ENCODE measurements around the gene PRPF39. TPM values are rescaled to one million over a fixed set of nuclear protein-coding genes. Genes with fewer than 3 reads are reported as not detected.

Gene PRPF39
- total and polyA plus RNA-seq, 10 of the 15 experiments (the other 5 are each of a cell fraction or from before 2014, with no cell fraction given), result 22.1 to 91.7 (median 36.9) TPM

DNA sequence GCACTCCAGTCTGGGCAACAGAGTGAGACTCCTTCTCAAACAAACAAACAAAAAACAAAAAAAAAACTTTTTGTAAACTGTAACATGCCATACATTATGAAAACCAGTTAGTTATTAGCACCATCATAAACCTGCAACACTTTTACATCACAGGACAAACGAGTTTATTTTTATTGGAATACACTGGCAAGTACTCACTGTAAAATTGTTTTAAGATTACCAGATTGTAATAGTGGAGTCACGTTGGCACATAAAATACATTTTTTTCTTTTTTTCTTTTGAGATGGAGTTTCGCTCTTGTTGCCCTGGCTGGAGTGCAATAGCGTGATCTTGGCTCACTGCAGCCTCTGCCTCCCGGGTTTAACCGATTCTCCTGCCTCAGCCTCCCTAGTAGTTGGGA is 34.7 kb downstream of the PRPF39 start:
- Histone ChIP-seq H3K27ac (ENCODE audit: control insufficient read depth, insufficient read depth) (no peak overlapping the region), H3K79me2 (ENCODE audit: control insufficient read depth, insufficient read depth, low read length) (no peaks in the 10 kb centered on the region), H3K27me3 (replicated peaks in 1 of 2; ENCODE audit: control insufficient read depth in 2 of 2, insufficient read depth in 2 of 2, low read length in 1 of 2) (no peaks in the 10 kb centered on the region), H3K4me3 (no peak overlapping the region), H3K4me2 (ENCODE audit: control insufficient read depth, insufficient read depth) (no peak overlapping the region), H3K4me1 (ENCODE audit: control insufficient read depth, insufficient read depth, low read length) (no peaks in the 10 kb centered on the region), H4K20me1 (ENCODE audit: control insufficient read depth, insufficient read depth) (no peaks in the 10 kb centered on the region), H2AFZ (ENCODE audit: control insufficient read depth, low read depth, low read length) (no peak overlapping the region), H3K36me3 (ENCODE audit: control insufficient read depth in 2 of 2, insufficient read depth in 2 of 2, low read length in 1 of 2) (peaks cover 0 to 39% of the 10 kb centered on the region in 2 experiments), H3K9ac (ENCODE audit: control insufficient read depth, insufficient read depth, low read length) (no peak overlapping the region), H3K9me3 (replicated peaks; ENCODE audit: control insufficient read depth, insufficient read depth, low read length) (no peaks in the 10 kb centered on the region)
- DNase-seq (ENCODE audit: low read depth, low spot score) (no peak), ATAC-seq (no peak), FAIRE-seq (no peak)
- ChIA-PET CTCF (interaction anchor here (1.0 kb wide), 1 partner anchor 130 kb away, joined by 3 read pairs; no protein-coding TSS in a partner anchor), SMC1A (ENCODE audit: uncharacterized antibody, unreplicated experiment) (interaction anchor here (0.6 to 1.0 kb wide), 3 partner anchors 10 to 59 kb away, joined by 3 to 4 read pairs (median 4); no protein-coding TSS in a partner anchor), POLR2A (no interaction called here), RAD21 (ENCODE audit: unreplicated experiment) (no interaction called here)
- intact Hi-C loops (cut with micrococcal nuclease; ENCODE audit: unreplicated experiment), result no loop called here
- BruUV-seq (replicated peaks), result no TSS peak
- TF ChIP-seq ZNF217 (IDR thresholded peaks at IDR 0.05) (no peak), MYB (IDR thresholded peaks at IDR 0.05; ENCODE audit: borderline replicate concordance, low read depth, low read length) (no peak), ETV6 (conservative IDR thresholded peaks at IDR 0.05 in 1 of 2, IDR thresholded peaks at IDR 0.05 in 1 of 2; ENCODE audit: borderline replicate concordance in 1 of 2, low read depth in 1 of 2) (no peak), PAX5 (IDR thresholded peaks at IDR 0.05; ENCODE audit: borderline replicate concordance, low read depth, low read length) (no peak), ATF7 (IDR thresholded peaks at IDR 0.05; ENCODE audit: low read depth) (no peak), MYC (IDR thresholded peaks at IDR 0.05; ENCODE audit: insufficient read depth, insufficient read length, insufficient replicate concordance, low read length, severe bottlenecking) (no peak), NR2C1 (IDR thresholded peaks at IDR 0.05) (no peak), EP300 (IDR thresholded peaks at IDR 0.05; ENCODE audit: borderline replicate concordance in 1 of 2, control insufficient read depth in 1 of 2, low read depth in 2 of 2, low read length in 2 of 2) (no peak)
- TF ChIP-seq, protein P1, sequence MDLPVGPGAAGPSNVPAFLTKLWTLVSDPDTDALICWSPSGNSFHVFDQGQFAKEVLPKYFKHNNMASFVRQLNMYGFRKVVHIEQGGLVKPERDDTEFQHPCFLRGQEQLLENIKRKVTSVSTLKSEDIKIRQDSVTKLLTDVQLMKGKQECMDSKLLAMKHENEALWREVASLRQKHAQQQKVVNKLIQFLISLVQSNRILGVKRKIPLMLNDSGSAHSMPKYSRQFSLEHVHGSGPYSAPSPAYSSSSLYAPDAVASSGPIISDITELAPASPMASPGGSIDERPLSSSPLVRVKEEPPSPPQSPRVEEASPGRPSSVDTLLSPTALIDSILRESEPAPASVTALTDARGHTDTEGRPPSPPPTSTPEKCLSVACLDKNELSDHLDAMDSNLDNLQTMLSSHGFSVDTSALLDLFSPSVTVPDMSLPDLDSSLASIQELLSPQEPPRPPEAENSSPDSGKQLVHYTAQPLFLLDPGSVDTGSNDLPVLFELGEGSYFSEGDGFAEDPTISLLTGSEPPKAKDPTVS (IDR thresholded peaks at IDR 0.05; ENCODE audit: low read depth, low read length), result no peak
- TF ChIP-seq, protein P2, sequence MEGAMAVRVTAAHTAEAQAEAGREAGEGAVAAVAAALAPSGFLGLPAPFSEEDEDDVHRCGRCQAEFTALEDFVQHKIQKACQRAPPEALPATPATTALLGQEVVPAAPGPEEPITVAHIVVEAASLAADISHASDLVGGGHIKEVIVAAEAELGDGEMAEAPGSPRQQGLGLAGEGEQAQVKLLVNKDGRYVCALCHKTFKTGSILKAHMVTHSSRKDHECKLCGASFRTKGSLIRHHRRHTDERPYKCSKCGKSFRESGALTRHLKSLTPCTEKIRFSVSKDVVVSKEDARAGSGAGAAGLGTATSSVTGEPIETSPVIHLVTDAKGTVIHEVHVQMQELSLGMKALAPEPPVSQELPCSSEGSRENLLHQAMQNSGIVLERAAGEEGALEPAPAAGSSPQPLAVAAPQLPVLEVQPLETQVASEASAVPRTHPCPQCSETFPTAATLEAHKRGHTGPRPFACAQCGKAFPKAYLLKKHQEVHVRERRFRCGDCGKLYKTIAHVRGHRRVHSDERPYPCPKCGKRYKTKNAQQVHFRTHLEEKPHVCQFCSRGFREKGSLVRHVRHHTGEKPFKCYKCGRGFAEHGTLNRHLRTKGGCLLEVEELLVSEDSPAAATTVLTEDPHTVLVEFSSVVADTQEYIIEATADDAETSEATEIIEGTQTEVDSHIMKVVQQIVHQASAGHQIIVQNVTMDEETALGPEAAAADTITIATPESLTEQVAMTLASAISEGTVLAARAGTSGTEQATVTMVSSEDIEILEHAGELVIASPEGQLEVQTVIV (IDR thresholded peaks at IDR 0.05; ENCODE audit: borderline replicate concordance, partially characterized antibody), result no peak
- TF ChIP-seq, protein P3, sequence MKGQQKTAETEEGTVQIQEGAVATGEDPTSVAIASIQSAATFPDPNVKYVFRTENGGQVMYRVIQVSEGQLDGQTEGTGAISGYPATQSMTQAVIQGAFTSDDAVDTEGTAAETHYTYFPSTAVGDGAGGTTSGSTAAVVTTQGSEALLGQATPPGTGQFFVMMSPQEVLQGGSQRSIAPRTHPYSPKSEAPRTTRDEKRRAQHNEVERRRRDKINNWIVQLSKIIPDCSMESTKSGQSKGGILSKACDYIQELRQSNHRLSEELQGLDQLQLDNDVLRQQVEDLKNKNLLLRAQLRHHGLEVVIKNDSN (IDR thresholded peaks at IDR 0.05; ENCODE audit: borderline replicate concordance, extremely low read length, insufficient read depth, low read depth, low read length), result no peak
- TF ChIP-seq, protein P4, sequence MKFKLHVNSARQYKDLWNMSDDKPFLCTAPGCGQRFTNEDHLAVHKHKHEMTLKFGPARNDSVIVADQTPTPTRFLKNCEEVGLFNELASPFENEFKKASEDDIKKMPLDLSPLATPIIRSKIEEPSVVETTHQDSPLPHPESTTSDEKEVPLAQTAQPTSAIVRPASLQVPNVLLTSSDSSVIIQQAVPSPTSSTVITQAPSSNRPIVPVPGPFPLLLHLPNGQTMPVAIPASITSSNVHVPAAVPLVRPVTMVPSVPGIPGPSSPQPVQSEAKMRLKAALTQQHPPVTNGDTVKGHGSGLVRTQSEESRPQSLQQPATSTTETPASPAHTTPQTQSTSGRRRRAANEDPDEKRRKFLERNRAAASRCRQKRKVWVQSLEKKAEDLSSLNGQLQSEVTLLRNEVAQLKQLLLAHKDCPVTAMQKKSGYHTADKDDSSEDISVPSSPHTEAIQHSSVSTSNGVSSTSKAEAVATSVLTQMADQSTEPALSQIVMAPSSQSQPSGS (IDR thresholded peaks at IDR 0.05; ENCODE audit: low read length), result no peak
- in situ Hi-C loops (cut with MboI), result no loop called here
- over 99% methylated on average over 6 of the region's 6 CpGs for whole genome bisulfite sequencing (ENCODE audit: insufficient coverage, insufficient replicate concordance, low lambda C conversion rate, missing lambda C conversion rate)
